Stimulated activated CD4-positive, alpha-beta T cell treated with anti-CD3 and anti-CD28 coated beads, Interleukin-1b, Interleukin-23, amount 100 ng/mL, for 1 hour (primary cell): Measurements from ENCODE around the gene PPM1M.

Experiments
- DNase-seq, 2 donors: peaks; one replicate each; pipeline ENCODE4 v3.0.0-alpha.2; 2020; ENCODE audit warnings: low read depth in 2 of 2

Gene PPM1M

GRCh38 chr3:52245322-52246263 lies at the start of gene PPM1M:
Gene PPM1M, plus strand, starts transcription at chr3:52245759. Its CDS starts 66 bp downstream, at chr3:52245825.
- DNase-seq: no peak

DNA sequence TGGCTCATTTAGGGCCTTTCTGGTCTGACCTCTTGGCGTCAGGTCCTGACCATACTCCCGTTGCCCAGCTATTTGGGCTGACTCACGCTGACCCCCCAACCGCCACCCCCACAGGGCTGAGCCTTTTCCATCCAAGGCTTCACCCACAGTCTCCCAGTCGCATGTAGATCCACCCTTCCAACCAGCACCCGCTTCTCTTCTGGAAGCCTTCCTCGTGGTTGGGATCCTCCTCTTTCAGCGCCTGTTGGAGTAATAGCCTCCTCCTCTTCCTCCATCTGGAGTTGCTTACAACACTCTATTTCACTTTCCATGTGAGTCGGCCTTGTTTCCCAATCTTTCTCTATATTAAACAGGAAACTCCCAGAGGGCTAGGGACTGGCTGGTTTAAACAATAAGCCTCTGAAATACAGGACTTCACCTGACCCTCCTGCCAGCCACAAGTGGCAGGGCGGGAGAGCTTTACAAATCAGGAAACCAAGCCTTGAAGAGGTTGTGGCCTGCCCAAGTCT lies 49.7 kb upstream of the PPM1M start:
- no peak for DNase-seq

GRCh38 chr3:52196977-52197376 lies 48.6 kb upstream of the PPM1M start:
- no peak for DNase-seq

GRCh38 chr3:52197499-52197841 lies 48.1 kb upstream of the PPM1M start:
- DNase-seq: no peak

DNA sequence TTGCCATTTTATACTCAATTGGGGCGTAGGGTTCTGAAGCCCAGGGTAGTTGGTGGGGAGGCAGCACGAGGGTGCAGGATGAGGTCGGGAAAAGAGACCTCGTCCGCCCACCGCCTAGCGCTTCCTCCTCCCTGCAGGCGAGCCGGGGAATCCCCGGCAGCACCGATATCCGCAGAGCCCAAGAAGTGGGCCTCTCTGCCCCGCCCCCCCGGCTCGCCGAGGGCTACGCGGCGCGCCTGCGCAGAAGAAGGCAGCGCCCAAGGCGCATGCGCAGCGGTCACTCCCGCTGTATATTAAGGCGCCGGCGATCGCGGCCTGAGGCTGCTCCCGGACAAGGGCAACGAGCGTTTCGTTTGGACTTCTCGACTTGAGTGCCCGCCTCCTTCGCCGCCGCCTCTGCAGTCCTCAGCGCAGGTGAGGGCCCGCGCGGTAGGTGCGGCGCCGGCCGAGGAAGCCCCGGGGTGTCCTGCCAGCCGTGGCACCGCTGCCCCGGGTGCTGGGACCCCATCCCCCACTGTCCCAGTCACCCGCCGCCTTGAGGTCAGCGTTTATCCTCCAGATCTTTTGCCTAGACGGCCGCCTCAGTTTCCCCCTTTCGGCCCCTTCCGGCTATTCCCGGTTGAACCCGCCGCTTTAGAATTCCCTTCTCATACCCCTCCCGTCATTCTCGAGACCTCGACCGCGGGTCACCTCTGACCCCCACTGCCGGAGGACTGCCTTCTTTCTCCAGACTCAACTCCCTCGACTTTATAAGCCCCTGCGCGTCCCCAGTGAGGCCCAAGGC lies 47.5 kb upstream of the PPM1M start, which contains the start of gene ALAS1:
ALAS1 (plus strand) TSS at position 319 of the 784 bp plus-strand sequence. CDS start 1,082 bp downstream, outside the sequence.
- peak; percentile 87 to 90 for DNase-seq

- DNase-seq: no peak
Observed at GRCh38 chr3:52198643-52199608, 46.6 kb upstream of the PPM1M start.

DNA sequence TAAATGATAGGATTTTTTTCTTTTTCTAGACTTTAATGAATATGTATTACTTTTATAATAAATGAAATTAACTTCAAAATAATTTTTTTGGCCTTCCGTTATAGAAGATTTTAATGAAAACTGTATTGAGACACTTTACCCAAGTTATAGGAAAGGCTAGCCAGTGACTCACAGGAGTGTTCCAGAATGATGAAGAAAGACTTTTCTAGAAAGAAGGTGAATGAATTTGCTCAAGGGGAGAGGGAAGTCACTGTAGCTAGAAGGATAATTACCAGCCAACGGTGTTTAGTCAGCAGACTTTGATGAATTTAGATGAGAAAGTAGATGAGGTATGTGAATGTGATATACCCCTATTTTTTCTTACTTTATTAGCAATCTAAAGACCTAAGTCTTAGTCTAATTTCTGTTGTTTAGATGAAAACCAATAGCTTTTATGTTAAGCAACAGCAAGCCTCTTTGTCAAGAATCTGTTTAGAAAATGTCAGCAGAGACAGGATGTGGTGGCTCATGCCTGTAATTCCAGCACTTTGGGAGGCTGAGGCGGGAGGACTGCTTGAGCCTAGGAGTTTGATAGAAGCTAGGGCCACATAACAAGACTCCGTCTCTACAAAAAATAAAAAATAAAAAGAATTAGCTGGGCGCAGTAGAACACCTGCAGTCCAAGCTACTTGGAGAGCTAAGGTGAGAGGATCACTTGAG lies 44.4 kb upstream of the PPM1M start:
- no peak for DNase-seq

- no peak for DNase-seq
Observed at GRCh38 chr3:52202384-52203077, 43.0 kb upstream of the PPM1M start.

- DNase-seq: no peak
Observed at GRCh38 chr3:52203701-52204100, 41.9 kb upstream of the PPM1M start.

DNA sequence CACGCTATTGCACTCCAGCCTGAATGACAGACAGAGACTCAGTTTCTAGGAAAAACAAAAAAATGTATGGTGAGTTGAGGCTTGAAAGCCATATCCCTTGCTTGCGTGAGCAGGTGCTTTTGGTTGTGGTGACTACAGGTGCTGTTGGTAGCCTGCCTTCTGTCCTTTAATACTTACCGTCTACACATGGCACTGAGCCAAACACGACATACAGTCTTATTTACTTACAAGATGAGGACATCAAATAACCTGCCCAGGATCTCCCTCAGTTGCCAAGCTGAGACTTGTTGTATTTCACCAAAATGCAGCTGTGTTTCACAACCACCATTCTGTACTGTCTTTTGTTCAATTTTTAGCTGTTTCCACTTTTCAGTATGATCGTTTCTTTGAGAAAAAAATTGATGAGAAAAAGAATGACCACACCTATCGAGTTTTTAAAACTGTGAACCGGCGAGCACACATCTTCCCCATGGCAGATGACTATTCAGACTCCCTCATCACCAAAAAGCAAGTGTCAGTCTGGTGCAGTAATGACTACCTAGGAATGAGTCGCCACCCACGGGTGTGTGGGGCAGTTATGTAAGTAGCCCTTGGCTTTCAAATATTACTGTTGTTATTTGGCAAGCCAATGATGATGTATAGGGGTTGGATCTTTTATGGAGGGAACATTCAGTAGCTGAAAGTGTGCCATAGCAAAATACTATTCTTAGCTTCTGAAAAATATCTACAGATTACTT lies 41.1 kb upstream of the PPM1M start:
- no peak for DNase-seq

GRCh38 chr3:52205727-52206372 lies 39.7 kb upstream of the PPM1M start:
- DNase-seq: no peak

GRCh38 chr3:52208556-52208955 lies 37.0 kb upstream of the PPM1M start:
- DNase-seq: no peak

GRCh38 chr3:52210037-52210436 lies 35.5 kb upstream of the PPM1M start:
- DNase-seq: no peak

GRCh38 chr3:52210550-52211046 lies 35.0 kb upstream of the PPM1M start:
- DNase-seq: no peak

GRCh38 chr3:52211268-52211891 lies 34.2 kb upstream of the PPM1M start:
- no peak for DNase-seq

- DNase-seq: no peak
Observed at GRCh38 chr3:52213005-52213404, 32.6 kb upstream of the PPM1M start.

- no peak for DNase-seq
Observed at GRCh38 chr3:52213901-52214300, 31.7 kb upstream of the PPM1M start.

- DNase-seq: no peak
Observed at GRCh38 chr3:52215351-52215750, 30.2 kb upstream of the PPM1M start.
